Breast epithelium (tissue), 4 donors: ENCODE data around the gene BZW2. TPM values are rescaled to one million over a fixed set of nuclear protein-coding genes. Genes with fewer than 3 reads are reported as not detected.
"Not testable (repeated sequence)": the region's sequence is repeated elsewhere in the genome, so short reads cannot be mapped to it uniquely, and the experiment has no call there.

Experiments used
- DNase-seq, 2 donors: peaks; one replicate each; pipeline ENCODE4 v3.0.0-alpha.2; 2019; ENCODE audit warnings: low spot score in 2 of 2
- H3K27ac ChIP-seq, 2 donors: fragments of 200-600 bp; sonication (generic) in 1 of 2; one replicate each; pipeline ENCODE4 v1.5.1; 2016 to 2019; ENCODE audit warnings: mild to moderate bottlenecking in 1 of 2
- H3K27me3 ChIP-seq, 2 donors: fragments of 200-600 bp; sonication (generic) in 1 of 2; one replicate each; pipeline versions ENCODE4 v1.5.1 to v1.6.0; 2017 to 2019; ENCODE audit warnings: control low read depth in 1 of 2, mild to moderate bottlenecking in 1 of 2
- H3K36me3 ChIP-seq: fragments of 200-600 bp; one replicate; pipeline ENCODE4 v1.5.1; 2019
- H3K4me1 ChIP-seq, 2 donors: fragments of 200-600 bp; sonication (generic); one replicate each; pipeline ENCODE4 v1.5.1; 2016 to 2019; ENCODE audit warnings: control low read depth in 1 of 2
- H3K4me3 ChIP-seq, 3 donors: fragments of 200-600 bp; sonication (generic); 1 replicate in 2 of 3; 2 replicates in 1 of 3; pipeline ENCODE4 v1.5.1; 2016 to 2019; ENCODE audit warnings: mild to moderate bottlenecking in 3 of 3, moderate library complexity in 2 of 3
- H3K9me3 ChIP-seq, 2 donors: fragments of 200-600 bp; sonication (generic) in 1 of 2; one replicate each; pipeline ENCODE4 v1.5.1; 2016 to 2019; ENCODE audit warnings: control low read depth in 1 of 2
- POLR2A ChIP-seq: fragments of 450-650 bp; IDR thresholded peaks from one replicate; pipeline ENCODE4 v1.6.1; 2016; ENCODE audit warnings: antibody characterized with exemption, mild to moderate bottlenecking, moderate library complexity
- POLR2AphosphoS5 ChIP-seq, 3 donors: sonication (generic); formaldehyde crosslinking; IDR thresholded peaks; one replicate each; pipeline ENCODE4 v1.6.1; 2017; ENCODE audit warnings: antibody characterized with exemption in 3 of 3
- intact Hi-C: fragments of 100-400 bp; cut with DNase I; formaldehyde crosslinking; loops from one replicate; pipeline ENCODE4 v1.15.1; 2023; ENCODE audit warnings: low total_unique reads
- total RNA-seq, 3 donors: library from RNA; depleted of rRNA; stranded (reverse); fragments of >200 nt; gene quantifications; one replicate each; pipeline ENCODE4 v1.1.0, GENCODE V29; 2016
- TF ChIP-seq, protein P1 (sequence below), 3 donors: fragments of 450-650 bp; IDR thresholded peaks; one replicate each; pipeline ENCODE4 v1.5.1; 2016 to 2017; ENCODE audit warnings: antibody characterized with exemption in 3 of 3, mild to moderate bottlenecking in 3 of 3, moderate library complexity in 3 of 3

BZW2 gene
- total RNA-seq, 3 donors from 2014 or later: 55.7 to 68.8 (median 68.2) TPM

DNA sequence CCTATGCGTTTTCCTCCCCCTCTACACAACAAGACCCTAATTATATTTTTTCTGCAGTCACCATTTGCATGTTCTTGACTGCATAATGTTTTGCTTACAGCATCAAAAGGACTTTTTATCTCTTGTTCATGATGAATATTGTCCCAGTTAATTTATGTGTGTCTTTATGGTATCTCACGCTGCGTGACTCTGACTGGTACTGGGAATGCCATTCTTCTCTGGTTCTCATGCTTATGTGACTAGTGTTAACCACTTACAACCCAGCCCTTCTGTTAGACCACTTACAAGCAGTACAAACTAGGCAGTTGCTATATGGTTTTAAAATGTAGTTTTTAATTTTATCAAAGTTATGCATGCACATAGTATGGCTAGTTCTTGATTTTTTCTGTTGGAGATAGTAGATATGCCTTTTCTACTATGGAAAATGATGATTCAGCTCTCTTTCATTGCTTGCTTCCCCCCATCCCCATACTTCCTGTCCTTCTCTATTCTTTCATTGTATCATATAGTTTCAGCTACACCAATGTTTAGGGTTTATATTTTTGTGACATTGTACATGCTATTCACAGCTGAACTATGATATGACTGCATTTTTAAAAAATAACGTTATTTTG is 24.9 kb downstream of the BZW2 start:
- Histone ChIP-seq H3K36me3 (no peaks in the 10 kb centered on the region), H3K9me3 (no peaks in the 10 kb centered on the region), H3K27me3 (no peaks in the 10 kb centered on the region), H3K4me1 (no peaks in the 10 kb centered on the region), H3K27ac (no peak overlapping the region), H3K4me3 (no peak overlapping the region)
- TF ChIP-seq POLR2AphosphoS5 (IDR thresholded peaks at IDR 0.05) (no peak), POLR2A (no peak)
- TF ChIP-seq, protein P1, sequence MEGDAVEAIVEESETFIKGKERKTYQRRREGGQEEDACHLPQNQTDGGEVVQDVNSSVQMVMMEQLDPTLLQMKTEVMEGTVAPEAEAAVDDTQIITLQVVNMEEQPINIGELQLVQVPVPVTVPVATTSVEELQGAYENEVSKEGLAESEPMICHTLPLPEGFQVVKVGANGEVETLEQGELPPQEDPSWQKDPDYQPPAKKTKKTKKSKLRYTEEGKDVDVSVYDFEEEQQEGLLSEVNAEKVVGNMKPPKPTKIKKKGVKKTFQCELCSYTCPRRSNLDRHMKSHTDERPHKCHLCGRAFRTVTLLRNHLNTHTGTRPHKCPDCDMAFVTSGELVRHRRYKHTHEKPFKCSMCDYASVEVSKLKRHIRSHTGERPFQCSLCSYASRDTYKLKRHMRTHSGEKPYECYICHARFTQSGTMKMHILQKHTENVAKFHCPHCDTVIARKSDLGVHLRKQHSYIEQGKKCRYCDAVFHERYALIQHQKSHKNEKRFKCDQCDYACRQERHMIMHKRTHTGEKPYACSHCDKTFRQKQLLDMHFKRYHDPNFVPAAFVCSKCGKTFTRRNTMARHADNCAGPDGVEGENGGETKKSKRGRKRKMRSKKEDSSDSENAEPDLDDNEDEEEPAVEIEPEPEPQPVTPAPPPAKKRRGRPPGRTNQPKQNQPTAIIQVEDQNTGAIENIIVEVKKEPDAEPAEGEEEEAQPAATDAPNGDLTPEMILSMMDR (IDR thresholded peaks at IDR 0.05): no peak
- intact Hi-C loops: no loop called here
- no peak for DNase-seq

DNA sequence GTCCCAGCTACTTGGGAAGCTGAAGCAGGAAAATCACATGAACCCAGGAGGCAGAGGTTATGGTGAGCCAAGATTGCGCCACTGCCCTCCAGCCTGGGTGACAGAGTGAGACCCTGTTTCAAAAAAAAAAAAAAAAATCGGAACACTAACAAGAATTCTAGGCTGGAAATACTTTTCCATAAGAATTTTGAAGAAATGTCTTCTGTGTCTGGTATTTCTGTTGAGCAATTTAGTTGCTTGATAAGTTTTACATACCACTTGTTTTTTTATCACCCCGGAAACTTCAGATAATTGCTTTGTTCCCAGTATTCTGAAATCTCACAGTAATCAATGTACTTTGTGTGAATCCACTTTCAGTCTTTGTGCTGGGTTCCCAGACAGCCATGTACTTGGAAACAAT is 25.8 kb downstream of the BZW2 start:
- no peaks in the 10 kb centered on the region for H3K9me3 ChIP-seq
- TF ChIP-seq, protein P1 (IDR thresholded peaks at IDR 0.05): no peak
- TF ChIP-seq POLR2A: no peak
- no peak for TF ChIP-seq POLR2AphosphoS5 (IDR thresholded peaks at IDR 0.05)
- no peak overlapping the region for H3K27ac ChIP-seq
- no peaks in the 10 kb centered on the region for H3K27me3 ChIP-seq
- no peaks in the 10 kb centered on the region for H3K36me3 ChIP-seq
- no peak overlapping the region for H3K4me3 ChIP-seq
- intact Hi-C loops: no loop called here
- H3K4me1 ChIP-seq: no peaks in the 10 kb centered on the region
- no peak for DNase-seq

DNA sequence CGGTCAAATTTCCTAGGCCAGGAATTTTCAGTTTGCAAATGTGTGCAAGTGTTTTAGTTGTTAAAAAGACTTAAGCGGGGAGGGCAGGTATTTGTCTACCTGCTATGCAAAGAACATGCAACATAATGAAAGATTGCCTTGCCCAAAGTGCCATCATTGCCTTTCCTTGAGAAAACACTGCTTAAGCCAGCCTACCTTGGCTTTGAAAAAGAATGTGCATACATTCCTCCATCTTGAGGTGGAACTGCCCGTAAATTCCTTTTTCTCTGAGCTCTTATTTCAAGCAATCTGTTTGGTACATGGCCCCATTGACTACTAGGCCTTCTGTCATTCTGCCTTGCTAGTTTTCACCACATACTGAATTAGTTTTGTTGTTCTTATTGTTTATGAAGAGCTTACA is 29.3 kb downstream of the BZW2 start:
- intact Hi-C loops: no loop called here
- Histone ChIP-seq H3K4me1 (no peaks in the 10 kb centered on the region), H3K27me3 (no peaks in the 10 kb centered on the region), H3K9me3 (no peaks in the 10 kb centered on the region), H3K27ac (no peak overlapping the region), H3K4me3 (no peak overlapping the region), H3K36me3 (no peaks in the 10 kb centered on the region)
- no peak for DNase-seq
- no peak for TF ChIP-seq POLR2AphosphoS5 (IDR thresholded peaks at IDR 0.05)
- TF ChIP-seq, protein P1 (IDR thresholded peaks at IDR 0.05): no peak
- no peak for TF ChIP-seq POLR2A

DNA sequence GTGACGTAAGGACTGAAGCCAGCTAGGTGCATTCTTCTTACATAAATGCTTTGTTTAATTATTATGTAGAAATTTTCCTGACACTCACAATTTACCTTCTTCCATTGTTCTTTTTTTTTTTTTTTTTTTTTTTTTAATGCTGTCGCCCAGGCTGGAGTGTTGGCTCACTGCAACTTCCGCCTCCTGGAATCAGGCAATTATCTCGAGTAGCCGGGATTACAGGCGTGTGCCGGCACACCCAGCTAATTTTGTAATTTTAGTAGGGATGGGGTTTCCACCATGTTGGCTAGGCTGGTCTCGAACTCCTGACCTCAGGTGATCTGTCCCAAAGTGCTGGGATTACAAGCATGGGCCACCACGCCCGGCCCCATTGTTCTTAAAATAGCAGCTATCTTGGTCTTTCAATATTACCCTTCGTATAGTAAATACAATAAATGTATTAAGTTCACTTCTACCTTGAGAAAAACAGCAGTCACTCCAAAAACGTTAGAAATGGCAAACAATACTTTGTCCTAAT is 32.1 kb downstream of the BZW2 start:
- H3K27me3 ChIP-seq: no peaks in the 10 kb centered on the region
- no peak overlapping the region for H3K27ac ChIP-seq
- DNase-seq: no peak
- no peaks in the 10 kb centered on the region for H3K4me1 ChIP-seq
- H3K4me3 ChIP-seq: no peak overlapping the region
- TF ChIP-seq POLR2A: no peak
- no peak for TF ChIP-seq POLR2AphosphoS5 (IDR thresholded peaks at IDR 0.05)
- TF ChIP-seq, protein P1 (IDR thresholded peaks at IDR 0.05): no peak
- H3K9me3 ChIP-seq: no peaks in the 10 kb centered on the region
- intact Hi-C loops: no loop called here
- H3K36me3 ChIP-seq: no peaks in the 10 kb centered on the region

DNA sequence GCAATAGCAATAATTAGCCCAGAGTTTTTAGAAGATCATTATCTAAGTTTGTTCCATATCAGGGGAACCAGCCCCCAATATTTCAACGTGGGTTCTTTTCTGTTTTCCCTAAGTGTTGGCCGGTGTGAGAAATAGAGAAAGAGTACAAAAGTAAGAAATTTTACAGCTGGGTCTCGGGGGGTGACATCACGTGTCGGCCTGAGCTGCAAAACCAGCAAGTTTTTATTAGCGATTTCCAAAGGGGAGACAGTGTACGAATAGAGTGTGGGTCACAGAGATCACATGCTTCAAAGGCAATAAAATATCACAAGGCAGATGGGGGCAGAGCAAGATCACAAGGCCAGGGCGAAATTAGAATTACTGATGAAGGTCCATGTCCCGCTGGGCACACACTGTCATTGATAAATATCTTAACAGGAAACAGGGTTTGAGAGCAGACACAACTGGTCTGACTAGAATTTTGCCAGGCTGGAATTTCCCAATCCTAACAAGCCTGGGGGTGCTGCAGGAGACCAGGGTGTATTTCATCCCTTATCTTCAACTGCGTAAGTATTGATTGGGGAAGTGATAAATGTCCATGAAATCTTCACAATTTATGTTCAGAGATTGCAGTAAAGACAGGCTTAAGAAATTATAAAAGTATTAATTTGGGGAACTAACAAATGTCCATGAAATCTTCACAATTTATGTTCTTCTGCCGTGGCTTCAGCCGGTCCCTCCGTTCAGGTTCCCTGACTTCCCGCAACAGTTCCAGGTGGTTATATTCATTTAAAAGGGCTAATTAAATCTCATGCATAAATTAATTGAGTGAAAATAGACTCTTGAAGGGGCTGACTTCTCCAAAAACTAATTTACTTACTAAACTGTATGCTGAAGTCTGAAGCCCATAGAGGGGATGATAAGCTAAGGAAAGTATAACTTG is 32.9 kb downstream of the BZW2 start:
- H3K27me3 ChIP-seq, intact Hi-C loops, H3K27ac ChIP-seq, H3K4me1 ChIP-seq, H3K4me3 ChIP-seq, H3K36me3 ChIP-seq, H3K9me3 ChIP-seq, DNase-seq: not testable (repeated sequence)
